ENCODE data around the gene HCN1.

- TF ChIP-seq CBX5 (CRISPR knock-in tag; IDR thresholded peaks at IDR 0.05; ENCODE audit: borderline replicate concordance) (no peak), NONO (IDR thresholded peaks at IDR 0.05) (no peak), NONO (CRISPR knock-in tag; conservative IDR thresholded peaks at IDR 0.05) (no peak)
These were observed 73.8 kb downstream of the HCN1 start for GRCh38 chr5:45622365-45622764.

Measured in HepG2 (cell line).